ENCODE data around the gene LSM11.

DNA sequence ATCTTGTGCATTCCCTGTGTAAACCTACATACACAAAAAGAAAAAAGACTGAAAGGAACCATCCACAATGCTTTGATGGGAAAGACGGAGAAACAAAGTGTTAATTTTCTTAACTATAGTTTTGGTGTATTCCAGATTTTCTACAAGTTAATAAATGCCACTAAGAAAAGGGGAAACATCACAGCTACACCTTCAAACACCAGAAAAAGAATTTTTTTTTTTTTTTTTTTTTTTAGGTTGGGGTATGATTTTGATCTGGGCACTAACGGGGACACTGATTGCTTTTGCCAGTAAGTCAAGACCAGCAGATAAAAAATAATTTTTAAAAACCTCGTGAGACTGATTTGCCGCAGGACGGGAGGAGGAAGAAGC is 12.6 kb upstream of the LSM11 start:
- no peak for TF ChIP-seq POLR2AphosphoS5 (IDR thresholded peaks at IDR 0.05; ENCODE audit: low read depth, low read length)
- TF ChIP-seq, protein P1, sequence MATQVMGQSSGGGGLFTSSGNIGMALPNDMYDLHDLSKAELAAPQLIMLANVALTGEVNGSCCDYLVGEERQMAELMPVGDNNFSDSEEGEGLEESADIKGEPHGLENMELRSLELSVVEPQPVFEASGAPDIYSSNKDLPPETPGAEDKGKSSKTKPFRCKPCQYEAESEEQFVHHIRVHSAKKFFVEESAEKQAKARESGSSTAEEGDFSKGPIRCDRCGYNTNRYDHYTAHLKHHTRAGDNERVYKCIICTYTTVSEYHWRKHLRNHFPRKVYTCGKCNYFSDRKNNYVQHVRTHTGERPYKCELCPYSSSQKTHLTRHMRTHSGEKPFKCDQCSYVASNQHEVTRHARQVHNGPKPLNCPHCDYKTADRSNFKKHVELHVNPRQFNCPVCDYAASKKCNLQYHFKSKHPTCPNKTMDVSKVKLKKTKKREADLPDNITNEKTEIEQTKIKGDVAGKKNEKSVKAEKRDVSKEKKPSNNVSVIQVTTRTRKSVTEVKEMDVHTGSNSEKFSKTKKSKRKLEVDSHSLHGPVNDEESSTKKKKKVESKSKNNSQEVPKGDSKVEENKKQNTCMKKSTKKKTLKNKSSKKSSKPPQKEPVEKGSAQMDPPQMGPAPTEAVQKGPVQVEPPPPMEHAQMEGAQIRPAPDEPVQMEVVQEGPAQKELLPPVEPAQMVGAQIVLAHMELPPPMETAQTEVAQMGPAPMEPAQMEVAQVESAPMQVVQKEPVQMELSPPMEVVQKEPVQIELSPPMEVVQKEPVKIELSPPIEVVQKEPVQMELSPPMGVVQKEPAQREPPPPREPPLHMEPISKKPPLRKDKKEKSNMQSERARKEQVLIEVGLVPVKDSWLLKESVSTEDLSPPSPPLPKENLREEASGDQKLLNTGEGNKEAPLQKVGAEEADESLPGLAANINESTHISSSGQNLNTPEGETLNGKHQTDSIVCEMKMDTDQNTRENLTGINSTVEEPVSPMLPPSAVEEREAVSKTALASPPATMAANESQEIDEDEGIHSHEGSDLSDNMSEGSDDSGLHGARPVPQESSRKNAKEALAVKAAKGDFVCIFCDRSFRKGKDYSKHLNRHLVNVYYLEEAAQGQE (IDR thresholded peaks at IDR 0.05; ENCODE audit: insufficient read depth in 1 of 2, low read depth in 2 of 2, low read length in 2 of 2): no peak
- no peak for TF ChIP-seq TAF1 (IDR thresholded peaks at IDR 0.05; ENCODE audit: borderline replicate concordance, insufficient read depth, low read length)

All from PFSK-1 (cell line).